ENCODE data around the gene GPR173. TPM values are rescaled to one million over a fixed set of nuclear protein-coding genes. Genes with fewer than 3 reads are reported as not detected.

Gene GPR173
- total RNA-seq, 1 experiment from 2014 or later = 5.3 TPM

- H3K4me3 ChIP-seq (ENCODE audit: low read depth, low read length, poor library complexity, severe bottlenecking) = no peak overlapping the region
- ChIA-PET POLR2A (ENCODE audit: low non-redundant PET) (no interaction called here), CTCF (no interaction called here)
- H3K9me3 ChIP-seq (ENCODE audit: low read depth, low read length, poor library complexity, severe bottlenecking) = no peaks in the 10 kb centered on the region
- no peak overlapping the region for H3K27ac ChIP-seq (ENCODE audit: low read depth, low read length, poor library complexity, severe bottlenecking)
- no TSS peak for BruUV-seq (replicated peaks)
- intact Hi-C loops (cut with micrococcal nuclease; ENCODE audit: unreplicated experiment) = no loop called here
- peaks cover 6% of the 10 kb centered on the region for H3K27me3 ChIP-seq (replicated peaks; ENCODE audit: insufficient read depth, low read depth, low read length, poor library complexity)
- no peaks in the 10 kb centered on the region for H3K36me3 ChIP-seq (ENCODE audit: insufficient read depth, low read length, poor library complexity, severe bottlenecking)
- TF ChIP-seq EZH2 (IDR thresholded peaks at IDR 0.05; ENCODE audit: borderline replicate concordance, low read depth, low read length, poor library complexity, severe bottlenecking) (no peak), CTCF (conservative IDR thresholded peaks at IDR 0.05; ENCODE audit: low read depth, low read length) (peak; percentile 28; the same call in 1 of the 2 replicates)
- H3K4me1 ChIP-seq (ENCODE audit: insufficient read depth, low read length, poor library complexity, severe bottlenecking) = no peaks in the 10 kb centered on the region
- DNase-seq (ENCODE audit: low spot score) = peak; percentile 3
Measured at GRCh38 chrX:53018627-53019026, 30.0 kb upstream of the GPR173 start.

GRCh38 chrX:53022381-53022780 is 26.2 kb upstream of the GPR173 start:
- intact Hi-C loops (cut with micrococcal nuclease; ENCODE audit: unreplicated experiment) = no loop called here
- peaks cover 6% of the 10 kb centered on the region for H3K27me3 ChIP-seq (replicated peaks; ENCODE audit: insufficient read depth, low read depth, low read length, poor library complexity)
- no peak for DNase-seq (ENCODE audit: low spot score)
- no peak for TF ChIP-seq CTCF (conservative IDR thresholded peaks at IDR 0.05; ENCODE audit: low read depth, low read length)
- no peak for TF ChIP-seq EZH2 (IDR thresholded peaks at IDR 0.05; ENCODE audit: borderline replicate concordance, low read depth, low read length, poor library complexity, severe bottlenecking)
- no peak overlapping the region for H3K27ac ChIP-seq (ENCODE audit: low read depth, low read length, poor library complexity, severe bottlenecking)
- no peaks in the 10 kb centered on the region for H3K4me1 ChIP-seq (ENCODE audit: insufficient read depth, low read length, poor library complexity, severe bottlenecking)
- BruUV-seq (replicated peaks) = no TSS peak
- no peaks in the 10 kb centered on the region for H3K9me3 ChIP-seq (ENCODE audit: low read depth, low read length, poor library complexity, severe bottlenecking)
- ChIA-PET POLR2A (ENCODE audit: low non-redundant PET) (no interaction called here), CTCF (no interaction called here)
- H3K36me3 ChIP-seq (ENCODE audit: insufficient read depth, low read length, poor library complexity, severe bottlenecking) = no peaks in the 10 kb centered on the region
- H3K4me3 ChIP-seq (ENCODE audit: low read depth, low read length, poor library complexity, severe bottlenecking) = no peak overlapping the region

GRCh38 chrX:53028678-53029077 is 19.9 kb upstream of the GPR173 start:
- no peaks in the 10 kb centered on the region for H3K27me3 ChIP-seq (replicated peaks; ENCODE audit: insufficient read depth, low read depth, low read length, poor library complexity)
- H3K27ac ChIP-seq (ENCODE audit: low read depth, low read length, poor library complexity, severe bottlenecking) = no peak overlapping the region
- intact Hi-C loops (cut with micrococcal nuclease; ENCODE audit: unreplicated experiment) = no loop called here
- DNase-seq (ENCODE audit: low spot score) = no peak
- no TSS peak for BruUV-seq (replicated peaks)
- no peaks in the 10 kb centered on the region for H3K4me1 ChIP-seq (ENCODE audit: insufficient read depth, low read length, poor library complexity, severe bottlenecking)
- no peaks in the 10 kb centered on the region for H3K36me3 ChIP-seq (ENCODE audit: insufficient read depth, low read length, poor library complexity, severe bottlenecking)
- no peak overlapping the region for H3K4me3 ChIP-seq (ENCODE audit: low read depth, low read length, poor library complexity, severe bottlenecking)
- POLR2A ChIA-PET (ENCODE audit: low non-redundant PET) = no interaction called here
- TF ChIP-seq CTCF (conservative IDR thresholded peaks at IDR 0.05; ENCODE audit: low read depth, low read length) (no peak), EZH2 (IDR thresholded peaks at IDR 0.05; ENCODE audit: borderline replicate concordance, low read depth, low read length, poor library complexity, severe bottlenecking) (no peak)
- CTCF ChIA-PET = no interaction called here
- H3K9me3 ChIP-seq (ENCODE audit: low read depth, low read length, poor library complexity, severe bottlenecking) = no peaks in the 10 kb centered on the region
